Choroid plexus epithelial cell (primary cell): ENCODE measurements around the gene RABGEF1.
A peak's percentile ranks its signal among the peaks of the same experiment; 100 is the strongest.
"Not testable (repeated sequence)": the region's sequence is repeated elsewhere in the genome, so short reads cannot be mapped to it uniquely, and the experiment has no call there.

ENCODE experiments used
- DNase-seq: peaks from one replicate; pipeline ENCODE4 v3.0.0-alpha.2; 2010; ENCODE audit warnings: low read depth
- H3K4me3 ChIP-seq: 2 replicates; pipeline ENCODE4 v1.5.1; 2011; ENCODE audit warnings: low read depth, mild to moderate bottlenecking, control low read depth, low read length, moderate library complexity
- CTCF ChIP-seq: conservative IDR thresholded peaks from 2 replicates; pipeline ENCODE4 v1.5.1; 2011; ENCODE audit warnings: low read depth, mild to moderate bottlenecking, control low read depth, inconsistent platforms, low read length, moderate library complexity

Gene RABGEF1

GRCh38 chr7:66754541-66754940 lies 14.0 kb downstream of the RABGEF1 start:
- no peak for TF ChIP-seq CTCF
- no peak for DNase-seq
- no peak overlapping the region for H3K4me3 ChIP-seq

- DNase-seq, H3K4me3 ChIP-seq: not testable (repeated sequence)
Observed at GRCh38 chr7:66755059-66755458, 14.5 kb downstream of the RABGEF1 start.

- not testable (repeated sequence) for DNase-seq, H3K4me3 ChIP-seq
Observed at GRCh38 chr7:66756227-66756626, 15.7 kb downstream of the RABGEF1 start.

- no peak for TF ChIP-seq CTCF
- no peak overlapping the region for H3K4me3 ChIP-seq
- DNase-seq: no peak
Observed at GRCh38 chr7:66756889-66757288, 16.4 kb downstream of the RABGEF1 start.

- TF ChIP-seq CTCF: no peak
- no peak overlapping the region for H3K4me3 ChIP-seq
- DNase-seq: peak; percentile 17
Observed at GRCh38 chr7:66757939-66758338, 17.4 kb downstream of the RABGEF1 start.

GRCh38 chr7:66758950-66759628 lies 18.6 kb downstream of the RABGEF1 start:
- TF ChIP-seq CTCF: no peak
- DNase-seq: peak; percentile 42
- no peak overlapping the region for H3K4me3 ChIP-seq

GRCh38 chr7:66763183-66763582 lies 22.6 kb downstream of the RABGEF1 start:
- DNase-seq: peak; percentile 19
- H3K4me3 ChIP-seq: not testable (repeated sequence)

- DNase-seq: peak; percentile 50
Observed at GRCh38 chr7:66763633-66764355, 23.3 kb downstream of the RABGEF1 start.

GRCh38 chr7:66764905-66765304 lies 24.4 kb downstream of the RABGEF1 start:
- DNase-seq, H3K4me3 ChIP-seq: not testable (repeated sequence)

More at GRCh38 chr7:66763633-66764355, 23.3 kb downstream of the RABGEF1 start:
- H3K4me3 ChIP-seq: not testable (repeated sequence)

- DNase-seq, H3K4me3 ChIP-seq: not testable (repeated sequence)
Observed at GRCh38 chr7:66765322-66766025, 24.9 kb downstream of the RABGEF1 start.
